HG02588 (cell line): ENCODE measurements around the gene NBPF3.
"Not testable (repeated sequence)": the region's sequence is repeated elsewhere in the genome, so short reads cannot be mapped to it uniquely, and the experiment has no call there.

ENCODE experiments used
- ATAC-seq: cut with Tn5 transposase; IDR thresholded peaks from one replicate; pipeline ENCODE4 v1.9.1; 2021; ENCODE audit warnings: mild to moderate bottlenecking, moderate library complexity; ENCODE audit not compliant: unreplicated experiment

NBPF3 gene, protein sequence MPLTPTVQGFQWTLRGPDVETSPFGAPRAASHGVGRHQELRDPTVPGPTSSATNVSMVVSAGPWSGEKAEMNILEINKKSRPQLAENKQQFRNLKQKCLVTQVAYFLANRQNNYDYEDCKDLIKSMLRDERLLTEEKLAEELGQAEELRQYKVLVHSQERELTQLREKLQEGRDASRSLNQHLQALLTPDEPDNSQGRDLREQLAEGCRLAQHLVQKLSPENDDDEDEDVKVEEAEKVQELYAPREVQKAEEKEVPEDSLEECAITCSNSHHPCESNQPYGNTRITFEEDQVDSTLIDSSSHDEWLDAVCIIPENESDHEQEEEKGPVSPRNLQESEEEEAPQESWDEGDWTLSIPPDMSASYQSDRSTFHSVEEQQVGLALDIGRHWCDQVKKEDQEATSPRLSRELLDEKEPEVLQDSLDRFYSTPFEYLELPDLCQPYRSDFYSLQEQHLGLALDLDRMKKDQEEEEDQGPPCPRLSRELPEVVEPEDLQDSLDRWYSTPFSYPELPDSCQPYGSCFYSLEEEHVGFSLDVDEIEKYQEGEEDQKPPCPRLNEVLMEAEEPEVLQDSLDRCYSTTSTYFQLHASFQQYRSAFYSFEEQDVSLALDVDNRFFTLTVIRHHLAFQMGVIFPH

DNA sequence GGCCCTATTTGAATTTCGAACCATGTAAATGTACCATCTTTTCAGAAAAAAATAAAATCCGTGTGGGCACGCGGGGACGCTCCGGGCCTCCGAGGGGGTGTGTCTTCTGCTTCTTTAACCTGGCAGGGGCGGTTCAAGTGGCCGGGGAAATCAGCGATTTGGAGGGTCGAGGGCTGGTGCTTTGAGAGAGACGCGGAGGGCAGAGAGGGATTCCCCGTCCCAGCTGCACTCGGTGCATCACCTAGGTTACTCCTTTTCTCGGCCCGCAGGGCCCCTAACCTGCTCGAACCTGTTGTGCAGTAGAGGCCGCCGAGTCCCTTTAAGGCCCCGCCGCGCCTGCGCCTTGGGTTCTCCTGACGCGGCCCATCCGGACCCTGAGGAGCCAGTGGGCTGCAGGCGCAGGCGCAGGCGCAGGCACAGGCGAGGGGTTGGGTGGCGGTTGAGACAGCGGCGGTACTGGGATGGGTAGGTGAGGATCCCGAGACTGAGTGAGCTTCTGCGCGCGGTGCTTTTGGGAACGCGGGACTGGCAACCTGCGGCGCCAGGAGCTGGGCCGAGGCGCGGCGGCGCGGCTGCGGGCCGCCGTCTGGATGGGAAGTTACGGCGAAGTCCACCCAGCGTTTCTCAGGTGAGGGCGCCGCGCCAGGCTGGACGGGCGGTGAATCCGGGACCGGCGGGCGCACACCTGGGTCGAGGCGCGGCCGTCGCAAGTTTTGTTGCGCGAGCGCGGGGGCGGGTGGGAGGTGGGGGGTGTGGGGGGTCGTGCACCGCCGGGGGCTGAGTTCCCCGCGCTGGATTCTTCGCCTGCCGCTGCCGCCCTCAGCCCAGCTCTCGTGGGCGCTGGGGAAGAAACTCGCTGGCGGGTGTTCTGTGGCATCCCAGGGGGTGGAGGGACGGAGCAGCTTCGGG, at the start of gene NBPF3:
TSS of gene NBPF3 (plus strand) at position 417 of the 909 bp plus-strand sequence. CDS start 4,950 bp downstream, outside the sequence.
- no peak for ATAC-seq

DNA sequence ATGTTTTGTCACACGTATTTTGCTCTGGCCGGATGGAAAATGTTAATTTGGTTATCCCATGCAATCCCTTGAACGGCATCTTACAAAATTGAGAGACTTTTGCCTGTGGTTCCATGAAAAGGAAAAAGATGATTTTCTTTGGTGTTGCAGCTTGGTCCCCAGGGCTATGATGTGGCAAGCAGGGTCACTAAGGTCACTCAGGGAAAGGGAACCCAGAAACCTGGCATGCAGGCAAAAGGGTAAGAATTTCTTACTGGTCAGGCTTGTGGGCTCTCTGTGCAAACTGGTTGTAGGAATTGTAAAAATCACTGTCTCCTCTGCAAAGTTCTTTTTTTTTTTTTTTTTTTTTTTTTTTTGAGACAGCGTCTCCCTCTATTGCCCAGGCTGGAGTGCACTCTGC, 48.4 kb upstream of the NBPF3 start:
- no peak for ATAC-seq

DNA sequence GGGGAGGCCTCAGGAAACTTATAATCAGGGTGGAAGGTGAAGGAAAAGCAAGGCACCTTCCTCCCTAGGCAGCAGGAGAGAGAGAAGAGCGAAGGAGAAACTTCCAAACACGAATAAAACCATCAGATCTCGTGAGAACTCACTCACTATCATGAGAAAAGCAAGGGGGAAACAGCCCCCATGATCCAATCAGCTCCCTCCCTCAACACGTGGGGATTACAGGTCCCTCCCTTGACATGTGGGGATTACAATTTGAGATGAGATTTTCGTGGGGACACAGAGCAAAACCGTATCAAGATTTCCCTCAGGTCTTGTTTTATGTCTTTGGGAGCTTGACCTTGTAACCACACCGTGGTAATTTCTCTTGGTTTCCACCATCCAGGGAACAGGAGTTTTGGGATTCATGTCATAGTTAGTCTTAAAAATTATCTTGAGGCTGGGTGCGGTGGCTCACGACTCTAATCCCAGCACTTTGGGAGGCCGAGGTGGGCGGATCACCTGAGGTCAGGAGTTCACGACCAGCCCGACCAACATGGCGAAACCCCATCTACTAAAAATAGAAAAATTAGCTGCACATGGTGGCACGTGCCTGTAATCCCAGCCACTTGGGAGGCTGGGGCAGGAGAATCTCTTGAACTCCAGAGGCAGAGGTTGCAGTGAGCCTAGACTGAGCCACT, 47.2 kb upstream of the NBPF3 start:
- ATAC-seq, result no peak

DNA sequence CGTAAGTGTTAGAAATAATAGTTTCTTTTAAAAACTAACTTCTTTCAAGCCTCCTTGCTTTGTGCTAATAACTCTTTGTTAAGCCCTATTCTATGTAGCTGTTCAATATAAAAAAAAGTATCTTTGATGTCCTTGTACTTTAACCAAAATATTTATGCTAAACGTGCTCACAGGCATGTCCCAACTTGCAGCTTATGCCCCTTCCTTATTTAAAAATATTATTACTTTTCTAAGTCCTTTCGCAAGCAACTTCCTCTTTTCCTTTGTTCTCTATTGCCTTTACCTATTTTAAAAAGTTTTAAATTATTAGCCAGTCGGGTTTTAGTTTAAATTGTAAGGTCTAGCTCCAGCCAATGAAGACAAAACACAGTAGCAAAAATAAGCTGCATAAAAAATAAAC, 43.4 kb upstream of the NBPF3 start:
- no peak for ATAC-seq

DNA sequence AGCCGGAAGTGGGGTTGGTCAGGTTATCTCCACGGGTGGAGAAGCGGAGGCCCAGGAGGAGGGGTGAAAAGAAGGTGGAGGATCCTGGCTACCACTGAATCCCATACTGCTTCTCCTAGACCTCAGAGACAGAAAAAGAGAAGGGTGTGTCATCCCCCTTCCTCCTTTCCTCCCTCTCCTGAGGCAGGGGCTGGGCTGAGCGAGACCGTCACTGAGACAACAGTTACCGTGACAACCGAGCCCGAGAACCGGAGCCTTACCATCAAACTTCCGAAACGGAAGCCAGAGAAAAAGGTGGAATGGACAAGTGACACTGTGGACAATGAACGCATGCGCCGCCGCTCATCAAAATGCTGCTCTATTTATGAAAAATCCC, 42.1 kb upstream of the NBPF3 start:
- no peak for ATAC-seq

DNA sequence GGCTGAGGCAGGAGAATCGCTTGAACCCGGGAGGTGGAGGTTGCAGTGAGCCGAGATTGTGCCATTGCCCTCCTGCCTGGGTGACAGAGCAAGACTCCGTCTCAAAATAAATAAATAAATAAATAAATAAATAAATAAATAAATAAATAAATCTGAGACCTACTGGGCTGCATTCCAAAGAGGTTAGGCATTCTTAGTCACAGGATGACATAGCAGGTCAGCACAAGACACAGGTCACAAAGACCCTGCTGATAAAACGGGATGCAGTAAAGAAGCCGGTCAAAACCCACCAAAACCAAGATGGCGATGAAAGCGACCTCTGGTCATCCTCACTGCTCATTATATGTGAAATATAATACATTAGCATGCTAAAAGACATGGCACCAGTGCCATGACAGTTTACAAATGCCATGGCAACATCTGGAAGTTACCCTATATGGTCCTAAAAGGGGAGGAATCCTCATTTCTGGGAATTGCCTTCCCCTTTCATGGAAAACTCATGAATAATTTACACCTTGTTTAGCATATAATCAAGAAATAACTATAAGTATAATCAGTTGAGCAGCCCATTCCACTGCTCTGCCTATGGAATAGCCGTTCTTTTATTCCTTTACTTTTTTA, 38.1 kb upstream of the NBPF3 start:
- ATAC-seq, result not testable (repeated sequence)

DNA sequence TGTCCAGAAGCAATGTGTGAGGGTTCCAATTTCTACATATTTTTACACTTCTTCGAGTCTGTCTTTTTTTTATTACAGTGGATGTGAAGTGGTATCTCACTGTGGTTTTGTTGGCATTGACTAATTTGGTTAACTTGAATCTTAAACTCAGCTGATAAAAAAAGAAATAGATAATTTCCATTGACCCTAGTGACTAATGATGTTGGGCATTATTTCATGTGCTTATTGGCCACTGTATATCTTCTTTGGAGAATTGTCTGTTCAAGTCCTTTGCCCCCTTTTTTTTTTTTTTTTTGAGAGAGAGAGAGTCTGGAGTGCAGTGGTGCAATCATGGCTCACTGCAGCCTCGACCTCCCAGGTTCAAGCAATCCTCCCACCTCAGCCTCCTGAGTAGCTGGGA, 33.3 kb upstream of the NBPF3 start:
- ATAC-seq, result no peak

DNA sequence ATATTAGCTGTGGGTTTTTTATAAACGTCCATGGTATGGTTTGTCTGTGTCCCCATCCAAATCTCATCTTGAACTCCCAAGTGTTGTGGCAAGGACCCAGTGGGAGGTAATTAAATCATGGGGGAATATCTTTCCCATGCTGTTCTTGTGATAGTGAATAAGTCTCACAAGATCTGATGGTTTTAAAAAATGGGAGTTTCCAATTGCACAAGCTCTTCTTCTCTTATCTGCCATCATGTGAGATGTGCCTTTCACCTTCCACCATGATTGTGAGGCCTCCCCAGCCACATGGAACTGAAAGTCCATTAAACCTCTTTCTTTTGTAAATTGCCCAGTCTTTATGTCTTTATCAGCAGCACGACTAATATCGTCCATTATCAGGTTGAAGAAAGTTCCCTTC, 30.0 kb upstream of the NBPF3 start:
- not testable (repeated sequence) for ATAC-seq

DNA sequence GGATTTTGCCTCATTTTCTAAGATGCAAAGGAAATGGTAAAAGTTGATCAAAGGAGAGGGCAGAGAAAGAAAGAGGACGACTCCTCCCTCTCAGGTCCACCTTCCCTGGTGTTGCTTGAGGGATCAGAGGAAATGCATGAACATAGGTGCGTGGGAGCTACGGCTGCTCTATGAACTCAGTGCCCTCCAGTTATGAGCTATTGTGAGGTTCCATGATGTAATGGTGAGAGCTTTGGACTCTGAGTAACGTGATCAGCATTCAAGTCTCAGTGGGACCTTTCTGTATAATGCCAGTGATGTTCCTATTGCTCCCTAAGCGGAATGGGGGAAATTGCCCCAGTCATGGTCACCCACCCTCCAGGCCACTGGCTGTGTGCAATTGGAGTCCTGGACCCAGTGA, 25.9 kb upstream of the NBPF3 start:
- no peak for ATAC-seq

DNA sequence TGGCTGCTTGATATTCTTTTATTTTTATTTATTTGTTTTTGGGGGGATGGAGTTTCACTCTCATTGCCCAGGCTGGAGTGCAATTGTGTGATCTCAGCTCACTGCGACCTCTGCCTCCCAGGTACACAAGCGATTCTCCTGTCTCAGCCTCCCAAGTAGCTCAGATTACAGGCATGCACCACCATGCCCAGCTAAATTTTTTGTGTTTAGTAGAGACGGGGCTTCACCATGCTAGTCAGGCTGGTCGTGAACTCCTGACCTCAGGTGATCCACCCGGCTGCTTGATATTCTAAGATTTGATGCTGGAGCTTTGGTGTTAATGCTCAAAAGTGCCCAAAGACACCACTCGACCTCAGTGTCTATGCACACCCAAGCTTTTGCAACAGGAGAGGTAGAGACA, 19.6 kb upstream of the NBPF3 start:
- not testable (repeated sequence) for ATAC-seq

DNA sequence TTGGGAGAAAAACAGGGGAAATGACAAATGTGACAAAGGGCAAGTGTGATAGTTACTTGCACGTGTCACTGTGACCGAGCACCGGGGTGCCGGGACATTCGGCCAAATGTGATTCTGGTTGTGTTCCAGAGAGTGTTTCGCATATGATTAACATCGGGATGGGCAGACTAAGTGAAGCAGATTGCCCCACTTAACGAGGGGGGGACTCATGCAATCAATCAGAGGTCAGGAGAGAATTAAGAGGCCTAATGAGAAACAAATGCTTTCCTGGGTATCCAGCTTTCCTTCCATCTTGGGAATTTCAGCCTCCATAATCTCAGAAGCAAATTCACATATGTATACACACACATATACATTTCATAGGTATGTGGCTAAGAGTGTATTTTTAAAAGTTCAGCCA, 18.6 kb upstream of the NBPF3 start:
- ATAC-seq, result not testable (repeated sequence)

DNA sequence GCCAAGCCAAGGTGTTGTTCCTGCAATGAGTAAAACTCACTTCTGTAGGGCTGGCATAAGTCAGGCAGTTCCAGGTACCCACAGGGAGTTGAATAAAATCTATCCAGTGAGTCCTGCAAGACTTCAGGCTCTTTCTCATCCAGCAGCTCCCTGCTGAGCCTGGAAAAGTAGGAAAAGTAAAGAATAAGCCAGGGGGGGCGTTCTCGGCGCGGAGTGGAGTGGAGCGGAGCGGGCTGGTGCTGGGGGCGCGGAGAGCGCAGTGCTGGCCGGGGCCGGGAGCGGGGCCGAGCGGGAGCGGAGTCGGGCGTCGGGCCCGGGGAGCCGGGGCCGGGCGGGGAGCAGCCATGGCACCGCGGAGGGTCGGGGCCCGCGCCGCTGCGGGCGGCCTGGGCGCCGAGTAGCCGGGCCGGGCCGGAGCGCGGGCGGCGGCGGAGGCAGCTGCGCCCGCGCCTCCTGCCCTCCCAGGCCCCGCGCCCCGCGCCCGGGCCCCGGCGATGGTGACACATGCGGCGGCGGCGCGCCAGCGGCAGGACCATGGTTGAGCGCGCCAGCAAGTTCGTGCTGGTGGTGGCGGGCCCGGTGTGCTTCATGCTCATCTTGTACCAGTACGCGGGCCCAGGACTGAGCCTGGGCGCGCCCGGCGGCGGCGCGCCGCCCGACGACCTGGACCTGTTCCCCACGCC, 12.0 kb upstream of the NBPF3 start:
- ATAC-seq, result not testable (repeated sequence)

DNA sequence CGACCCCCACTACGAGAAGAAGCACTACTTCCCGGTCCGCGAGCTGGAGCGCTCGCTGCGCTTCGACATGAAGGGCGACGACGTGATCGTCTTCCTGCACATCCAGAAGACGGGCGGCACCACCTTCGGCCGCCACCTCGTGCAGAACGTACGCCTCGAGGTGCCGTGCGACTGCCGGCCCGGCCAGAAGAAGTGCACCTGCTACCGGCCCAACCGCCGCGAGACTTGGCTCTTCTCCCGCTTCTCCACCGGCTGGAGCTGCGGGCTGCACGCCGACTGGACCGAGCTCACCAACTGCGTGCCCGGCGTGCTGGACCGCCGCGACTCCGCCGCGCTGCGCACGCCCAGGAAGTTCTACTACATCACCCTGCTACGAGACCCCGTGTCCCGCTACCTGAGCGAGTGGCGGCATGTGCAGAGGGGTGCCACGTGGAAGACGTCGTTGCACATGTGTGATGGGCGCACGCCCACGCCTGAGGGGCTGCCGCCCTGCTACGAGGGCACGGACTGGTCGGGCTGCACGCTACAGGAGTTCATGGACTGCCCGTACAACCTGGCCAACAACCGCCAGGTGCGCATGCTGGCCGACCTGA, 11.4 kb upstream of the NBPF3 start:
- not testable (repeated sequence) for ATAC-seq

DNA sequence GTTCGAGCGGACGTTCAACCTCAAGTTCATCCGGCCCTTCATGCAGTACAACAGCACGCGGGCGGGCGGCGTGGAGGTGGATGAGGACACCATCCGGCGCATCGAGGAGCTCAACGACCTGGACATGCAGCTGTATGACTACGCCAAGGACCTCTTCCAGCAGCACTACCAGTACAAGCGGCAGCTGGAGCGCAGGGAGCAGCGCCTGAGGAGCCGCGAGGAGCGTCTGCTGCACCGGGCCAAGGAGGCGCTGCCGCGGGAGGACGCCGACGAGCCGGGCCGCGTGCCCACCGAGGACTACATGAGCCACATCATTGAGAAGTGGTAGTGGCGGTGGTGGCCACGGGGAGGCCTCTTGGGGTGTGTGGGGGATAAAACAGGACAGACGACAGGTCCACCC, 10.7 kb upstream of the NBPF3 start:
- ATAC-seq, result not testable (repeated sequence)

DNA sequence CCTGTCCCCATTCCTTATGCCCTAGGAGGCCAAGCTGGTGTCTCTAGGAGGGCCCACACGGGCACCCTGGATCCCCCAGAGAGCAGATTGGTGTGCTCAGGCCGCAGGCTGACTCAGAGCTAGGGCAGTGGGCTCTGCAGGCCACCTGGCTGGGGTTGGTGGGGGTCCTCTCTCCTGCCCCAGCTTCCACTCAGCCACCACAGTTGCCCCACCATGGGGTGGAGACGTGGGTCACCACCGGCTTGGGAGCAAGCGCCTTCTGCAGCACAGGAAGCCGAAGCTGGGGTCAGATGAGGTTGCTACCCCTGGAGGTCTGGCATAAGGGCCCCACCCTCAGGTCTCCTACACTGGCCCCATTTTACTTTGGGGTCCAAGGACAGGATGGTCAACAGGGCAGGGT, 9.1 kb upstream of the NBPF3 start:
- not testable (repeated sequence) for ATAC-seq

DNA sequence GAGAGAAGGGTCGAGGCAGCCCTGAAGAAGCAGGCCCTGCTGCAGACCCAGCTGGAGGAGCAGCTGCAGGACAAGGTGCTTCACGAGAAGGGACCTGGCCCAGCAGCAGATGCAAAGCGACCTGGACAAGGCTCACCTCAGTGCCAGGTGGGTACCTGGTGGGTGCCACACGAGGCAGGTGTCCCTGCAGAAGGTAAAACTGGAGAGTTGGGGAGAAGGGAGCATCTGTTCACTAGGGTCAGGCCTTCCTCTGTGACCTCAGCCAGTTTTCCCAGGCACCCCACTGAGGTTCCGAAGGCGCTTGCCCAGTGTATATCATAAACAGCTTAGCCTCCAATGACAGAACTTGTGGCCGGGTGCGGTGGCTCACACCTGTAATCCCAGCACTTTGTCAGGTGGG, 5.5 kb upstream of the NBPF3 start:
- no peak for ATAC-seq

DNA sequence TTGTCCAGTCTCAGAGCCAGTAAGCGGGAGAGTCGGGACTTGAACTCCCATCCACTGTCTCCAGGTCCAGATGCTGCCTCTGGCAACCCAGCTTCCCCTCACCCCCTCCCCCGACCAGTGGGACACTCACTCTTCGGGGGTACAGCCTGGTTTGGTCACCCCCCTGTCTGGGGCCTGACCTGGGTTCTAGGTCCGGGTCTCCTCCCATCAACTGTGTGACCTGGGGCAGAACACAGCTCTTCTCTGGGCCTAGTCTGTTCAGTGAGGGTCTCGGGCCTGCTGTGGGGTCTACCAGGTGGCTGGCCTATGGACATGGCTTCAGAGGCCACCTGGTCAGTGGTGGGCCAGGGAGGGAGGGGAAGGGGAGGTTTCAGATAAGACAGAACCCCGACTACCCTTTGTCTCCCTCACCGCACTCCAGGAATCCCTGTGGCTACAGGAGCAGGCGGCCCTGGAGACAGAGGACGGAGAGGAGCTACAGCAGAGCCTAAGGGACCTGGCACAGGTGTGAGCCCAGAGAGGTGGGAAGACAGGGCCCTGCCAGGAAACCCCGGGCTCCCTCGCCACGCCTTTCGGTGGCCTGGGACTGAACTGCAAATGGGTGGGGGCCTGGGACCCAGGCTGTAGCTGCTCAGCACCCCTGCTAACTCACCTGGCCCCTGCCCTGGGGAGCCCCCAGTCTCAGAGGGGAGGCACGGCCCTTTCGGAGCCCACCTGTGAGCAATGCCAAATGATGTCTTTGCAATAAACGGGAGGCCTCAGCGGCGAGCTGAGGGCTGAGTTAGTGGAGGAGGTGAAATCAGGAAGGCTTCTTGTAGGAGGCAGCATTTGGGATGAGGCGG, 4.1 kb upstream of the NBPF3 start:
- no peak for ATAC-seq

DNA sequence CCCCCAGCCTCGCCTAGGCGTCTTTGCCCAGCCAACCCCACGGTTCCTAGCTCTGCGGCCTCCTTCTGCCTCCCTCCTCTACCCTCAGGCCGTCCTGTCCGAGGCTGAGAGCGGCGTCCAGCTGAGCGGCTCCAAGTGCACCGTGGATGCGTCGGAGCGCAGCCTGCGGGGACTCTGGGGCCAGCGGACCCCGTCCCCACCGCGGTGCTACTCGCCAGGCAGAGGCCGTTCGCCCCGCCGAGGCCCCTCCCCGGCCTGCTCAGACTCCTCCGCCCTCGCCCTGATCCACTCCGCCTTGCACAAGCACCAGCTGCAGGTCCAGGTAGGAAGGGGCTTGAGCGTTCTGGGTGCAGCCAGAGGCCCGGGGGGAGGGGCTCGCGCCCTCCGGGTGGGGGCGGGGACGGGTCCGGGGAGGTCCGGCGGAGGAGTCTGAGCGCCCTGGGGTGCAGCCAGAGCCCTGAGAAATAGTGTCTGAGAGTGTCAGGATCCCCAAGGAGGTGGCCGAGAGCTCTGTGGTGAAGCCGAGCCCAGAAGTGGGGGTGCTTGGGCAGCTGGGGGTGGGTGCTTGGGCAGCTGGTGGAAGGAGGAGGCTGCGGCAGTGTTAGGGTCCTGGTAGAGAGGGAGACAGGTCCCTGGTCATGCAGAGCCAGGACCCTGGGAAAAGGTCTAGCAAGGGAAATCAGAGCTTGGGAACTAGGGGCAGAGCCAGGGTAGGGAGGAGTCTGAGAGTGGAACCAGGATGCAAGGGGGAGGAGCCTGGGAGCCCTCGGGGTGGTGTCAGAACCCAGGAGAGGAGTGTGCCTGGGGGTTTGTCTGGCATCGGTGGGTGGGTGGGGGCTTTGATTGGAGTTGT, 3.2 kb upstream of the NBPF3 start:
- ATAC-seq, result no peak
